Suprapubic skin (tissue), 4 donors: ENCODE results near the gene PODXL2. TPM values are rescaled to one million over a fixed set of nuclear protein-coding genes. Genes with fewer than 3 reads are reported as not detected.

Experiments used
- DNase-seq, 2 donors: peaks; one replicate each; pipeline ENCODE4 v3.0.0-alpha.2; 2019; ENCODE audit warnings: low spot score in 2 of 2
- H3K27ac ChIP-seq: fragments of 200-600 bp; sonication (generic); one replicate; pipeline ENCODE4 v1.5.1; 2019
- H3K27me3 ChIP-seq: fragments of 200-600 bp; sonication (generic); one replicate; pipeline ENCODE4 v1.5.1; 2019
- H3K36me3 ChIP-seq: fragments of 200-600 bp; sonication (generic); one replicate; pipeline ENCODE4 v1.5.1; 2019
- H3K4me1 ChIP-seq: fragments of 200-600 bp; sonication (generic); one replicate; pipeline ENCODE4 v1.5.1; 2019
- H3K4me3 ChIP-seq: fragments of 200-600 bp; sonication (generic); one replicate; pipeline ENCODE4 v1.5.1; 2019; ENCODE audit warnings: mild to moderate bottlenecking
- H3K9me3 ChIP-seq: fragments of 200-600 bp; sonication (generic); one replicate; pipeline ENCODE4 v1.5.1; 2019
- CTCF ChIP-seq, 2 donors: fragments of 200-600 bp in 1 of 2; fragments of 450-650 bp in 1 of 2; sonication (generic) in 1 of 2; IDR thresholded peaks; one replicate each; pipeline ENCODE4 v1.5.1; 2016 to 2019; ENCODE audit warnings: antibody characterized with exemption in 2 of 2, mild to moderate bottlenecking in 1 of 2, moderate library complexity in 1 of 2
- EP300 ChIP-seq: sonication (generic); formaldehyde crosslinking; IDR thresholded peaks from one replicate; pipeline ENCODE4 v1.6.1; 2017; ENCODE audit warnings: antibody characterized with exemption
- POLR2A ChIP-seq, 2 donors: fragments of 450-650 bp; IDR thresholded peaks; one replicate each; pipeline ENCODE4 v1.6.1; 2017; ENCODE audit warnings: antibody characterized with exemption in 2 of 2, mild to moderate bottlenecking in 2 of 2, moderate library complexity in 2 of 2
- POLR2AphosphoS5 ChIP-seq, 3 donors: sonication (generic); formaldehyde crosslinking; IDR thresholded peaks; one replicate each; pipeline ENCODE4 v1.6.1; 2017; ENCODE audit warnings: antibody characterized with exemption in 3 of 3
- WGBS: methylation state at CpG from one replicate; pipeline ENCODE4 v1.1.5; 2018; 5-methylcytosine and 5-hydroxymethylcytosine counted together
- total RNA-seq, 4 donors: library from RNA; depleted of rRNA; stranded (reverse); fragments of >200 nt; gene quantifications; one replicate each; pipeline ENCODE4 v1.1.0, GENCODE V29; 2016

The PODXL2 gene
- total RNA-seq, 4 donors from 2014 or later, result 8.0 to 15.4 (median 11.2) TPM

- TF ChIP-seq POLR2AphosphoS5 (IDR thresholded peaks at IDR 0.05) (no peak), CTCF (IDR thresholded peaks at IDR 0.05) (no peak), POLR2A (IDR thresholded peaks at IDR 0.05) (no peak), EP300 (no peak)
- Histone ChIP-seq H3K4me3 (no peak overlapping the region), H3K4me1 (no peaks in the 10 kb centered on the region), H3K9me3 (no peaks in the 10 kb centered on the region), H3K27me3 (no peaks in the 10 kb centered on the region), H3K36me3 (no peaks in the 10 kb centered on the region), H3K27ac (no peak overlapping the region)
- WGBS, result 81% methylated on average over 5 of the region's 5 CpGs
- DNase-seq, result no peak
Observed at GRCh38 chr3:127644641-127645370, 15.8 kb downstream of the PODXL2 start.

- TF ChIP-seq POLR2A (IDR thresholded peaks at IDR 0.05), result no peak
- no peak for TF ChIP-seq CTCF (IDR thresholded peaks at IDR 0.05)
- no peak for TF ChIP-seq EP300
- TF ChIP-seq POLR2AphosphoS5 (IDR thresholded peaks at IDR 0.05), result no peak
- Histone ChIP-seq H3K4me1 (no peaks in the 10 kb centered on the region), H3K4me3 (no peak overlapping the region), H3K27ac (no peak overlapping the region), H3K27me3 (no peaks in the 10 kb centered on the region), H3K36me3 (no peaks in the 10 kb centered on the region), H3K9me3 (no peaks in the 10 kb centered on the region)
- WGBS, result 86% methylated on average over 6 of the region's 8 CpGs
- no peak for DNase-seq
Observed at GRCh38 chr3:127645371-127646015, 16.5 kb downstream of the PODXL2 start.

GRCh38 chr3:127646501-127647046, 17.6 kb downstream of the PODXL2 start:
- WGBS, result 86% methylated on average over 10 of the region's 10 CpGs
- H3K36me3 ChIP-seq, result no peaks in the 10 kb centered on the region
- no peaks in the 10 kb centered on the region for H3K27me3 ChIP-seq
- no peak overlapping the region for H3K4me3 ChIP-seq
- H3K4me1 ChIP-seq, result no peaks in the 10 kb centered on the region
- DNase-seq, result no peak
- no peaks in the 10 kb centered on the region for H3K9me3 ChIP-seq
- TF ChIP-seq POLR2A (IDR thresholded peaks at IDR 0.05) (no peak), POLR2AphosphoS5 (IDR thresholded peaks at IDR 0.05) (no peak), EP300 (no peak), CTCF (IDR thresholded peaks at IDR 0.05) (no peak)
- H3K27ac ChIP-seq, result no peak overlapping the region

- no peak overlapping the region for H3K4me3 ChIP-seq
- no peaks in the 10 kb centered on the region for H3K36me3 ChIP-seq
- no peak for DNase-seq
- H3K4me1 ChIP-seq, result peaks cover 1% of the 10 kb centered on the region
- no peak overlapping the region for H3K27ac ChIP-seq
- TF ChIP-seq CTCF (IDR thresholded peaks at IDR 0.05) (no peak), POLR2AphosphoS5 (IDR thresholded peaks at IDR 0.05) (no peak), POLR2A (IDR thresholded peaks at IDR 0.05) (no peak)
- no peaks in the 10 kb centered on the region for H3K9me3 ChIP-seq
- no peaks in the 10 kb centered on the region for H3K27me3 ChIP-seq
- WGBS, result 40% methylated on average over 13 of the region's 13 CpGs
Observed at GRCh38 chr3:127647166-127647844, 18.3 kb downstream of the PODXL2 start.

- DNase-seq, result no peak
- no peak overlapping the region for H3K4me3 ChIP-seq
- no peak for TF ChIP-seq POLR2A (IDR thresholded peaks at IDR 0.05)
- TF ChIP-seq CTCF (IDR thresholded peaks at IDR 0.05), result no peak
- no peak for TF ChIP-seq EP300
- TF ChIP-seq POLR2AphosphoS5 (IDR thresholded peaks at IDR 0.05), result no peak
- H3K9me3 ChIP-seq, result no peaks in the 10 kb centered on the region
- H3K4me1 ChIP-seq, result peaks cover 2% of the 10 kb centered on the region
- no peaks in the 10 kb centered on the region for H3K27me3 ChIP-seq
- H3K36me3 ChIP-seq, result no peaks in the 10 kb centered on the region
- H3K27ac ChIP-seq, result no peak overlapping the region
Observed at GRCh38 chr3:127647845-127648204, 18.8 kb downstream of the PODXL2 start.
